GM19395 (cell line): ENCODE results near the gene DEXI.
A peak's percentile ranks its signal among the peaks of the same experiment; 100 is the strongest.

Experiments used
- ATAC-seq: cut with Tn5 transposase; IDR thresholded peaks from one replicate; pipeline ENCODE4 v1.9.1; 2021; ENCODE audit warnings: mild to moderate bottlenecking, moderate library complexity; ENCODE audit not compliant: unreplicated experiment

DEXI gene

GRCh38 chr16:10943064-10943353, 741 bp upstream of the DEXI start:
- no peak for ATAC-seq

- peak; percentile 7 for ATAC-seq
These were observed 325 bp downstream of the DEXI start for GRCh38 chr16:10941935-10942351.

DNA sequence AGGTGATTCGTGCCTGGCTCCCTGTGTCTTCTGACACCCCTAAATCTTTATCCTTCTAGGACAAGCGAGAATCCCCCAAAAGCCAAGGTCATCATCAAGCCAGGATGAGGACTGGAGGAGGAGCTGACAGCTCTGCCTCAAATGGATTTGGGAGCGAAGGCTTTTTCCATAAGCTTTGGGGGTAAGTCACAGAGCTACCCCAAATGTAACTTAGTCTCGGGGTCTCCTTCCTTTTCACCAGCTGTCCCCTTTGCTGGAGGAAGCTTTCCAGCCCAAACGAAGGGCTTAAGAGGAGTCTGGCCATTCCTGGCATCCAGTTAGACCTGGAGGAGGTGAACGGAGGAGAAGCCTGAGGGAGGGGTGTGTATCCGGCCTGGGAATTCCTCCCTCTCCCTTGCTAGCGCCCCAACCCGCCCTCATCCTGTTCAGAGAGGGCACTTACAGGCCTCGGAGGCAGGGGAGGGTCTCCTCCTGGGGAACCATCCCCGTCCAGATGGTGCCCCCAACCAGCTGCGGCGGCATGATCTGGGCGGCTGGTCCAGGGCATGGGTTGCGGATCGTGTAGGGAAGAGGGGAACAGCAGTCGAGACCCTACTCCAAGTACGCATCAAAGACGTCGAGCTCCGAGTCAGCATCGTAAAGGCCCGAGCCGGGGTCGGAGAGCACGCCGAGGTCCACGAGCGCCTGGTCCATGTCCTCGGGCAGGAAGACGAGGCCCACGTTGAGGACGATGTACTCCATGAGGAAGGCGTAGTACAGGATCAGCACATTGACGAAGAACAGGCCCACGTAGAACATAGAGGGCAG, 938 bp downstream of the DEXI start:
- peak; percentile 2 for ATAC-seq

DNA sequence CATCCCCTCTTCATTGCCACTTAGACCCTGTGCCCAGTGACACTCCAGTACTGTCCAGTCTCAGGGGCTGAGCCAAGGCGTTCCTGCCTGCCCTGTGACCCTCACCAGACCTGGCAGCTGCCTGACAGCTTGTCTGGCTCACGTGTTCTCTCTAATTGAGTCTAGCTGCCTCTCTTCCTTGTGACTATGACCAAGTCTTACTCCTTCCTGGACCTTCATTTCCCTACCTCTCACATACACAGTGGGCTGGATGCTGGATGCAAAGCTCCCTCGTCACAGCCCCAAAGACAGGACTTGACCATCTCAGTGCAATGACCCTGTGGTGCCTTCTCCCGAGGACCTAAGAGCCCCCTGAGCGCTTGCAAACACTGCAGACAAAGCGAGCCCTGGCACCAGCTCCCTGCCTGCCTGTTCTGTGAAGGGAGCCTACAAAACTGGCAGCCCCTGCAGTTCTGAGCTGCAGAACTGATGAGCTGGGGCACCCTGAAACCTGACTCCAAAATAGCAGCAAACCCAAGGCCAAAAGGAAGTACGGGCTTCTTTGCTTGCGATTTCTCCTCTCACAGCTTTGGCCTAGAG, 1.7 kb downstream of the DEXI start:
- no peak for ATAC-seq

- no peak for ATAC-seq
These were observed 2.5 kb downstream of the DEXI start for GRCh38 chr16:10939649-10940234.

DNA sequence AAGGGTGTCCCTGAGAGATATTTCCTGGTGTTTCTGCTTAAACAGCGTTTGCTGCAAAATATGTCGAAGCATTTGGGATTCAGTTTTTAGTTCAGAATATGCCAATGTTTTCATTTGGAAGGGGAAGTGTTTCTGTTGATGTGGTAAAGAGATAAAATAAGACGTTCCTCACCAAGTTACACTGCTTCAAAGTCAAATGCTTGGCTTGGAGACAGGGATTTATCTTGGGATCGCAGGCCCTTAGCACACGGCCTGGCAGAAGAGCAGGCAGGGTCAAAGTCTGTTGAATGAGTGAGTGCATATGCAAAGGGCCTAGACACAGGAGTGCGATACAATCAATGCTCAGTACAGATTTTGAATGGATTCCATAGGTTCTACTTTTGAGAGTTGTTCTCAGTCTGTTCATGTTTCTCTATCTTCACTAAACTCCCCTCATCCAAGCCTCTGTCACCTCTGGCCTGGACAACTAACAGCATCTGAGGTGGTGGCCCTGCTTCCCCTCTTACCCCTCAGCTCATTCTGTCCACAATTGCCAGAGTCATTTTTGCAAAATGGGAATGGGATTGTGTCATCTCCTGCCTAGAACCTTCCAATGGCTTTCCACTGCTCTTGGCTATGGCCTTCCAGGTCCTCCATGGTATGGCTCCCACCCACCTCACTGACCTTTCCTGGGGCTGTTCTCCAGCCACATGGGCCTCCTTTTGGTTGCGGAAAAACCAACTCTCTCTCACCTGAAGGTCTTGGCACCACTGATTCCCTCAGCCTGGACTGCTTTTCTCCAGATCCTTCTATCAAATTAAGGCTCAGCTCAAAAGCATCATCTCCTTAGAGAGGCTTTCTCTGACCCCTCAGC, 3.2 kb downstream of the DEXI start:
- ATAC-seq = no peak

- ATAC-seq = no peak
These were observed 3.9 kb downstream of the DEXI start for GRCh38 chr16:10938321-10938720.

- ATAC-seq = no peak
These were observed 5.0 kb downstream of the DEXI start for GRCh38 chr16:10937068-10937859.

GRCh38 chr16:10936272-10936984, 5.8 kb downstream of the DEXI start:
- no peak for ATAC-seq

- ATAC-seq = no peak
These were observed 6.9 kb downstream of the DEXI start for GRCh38 chr16:10935226-10935915.

DNA sequence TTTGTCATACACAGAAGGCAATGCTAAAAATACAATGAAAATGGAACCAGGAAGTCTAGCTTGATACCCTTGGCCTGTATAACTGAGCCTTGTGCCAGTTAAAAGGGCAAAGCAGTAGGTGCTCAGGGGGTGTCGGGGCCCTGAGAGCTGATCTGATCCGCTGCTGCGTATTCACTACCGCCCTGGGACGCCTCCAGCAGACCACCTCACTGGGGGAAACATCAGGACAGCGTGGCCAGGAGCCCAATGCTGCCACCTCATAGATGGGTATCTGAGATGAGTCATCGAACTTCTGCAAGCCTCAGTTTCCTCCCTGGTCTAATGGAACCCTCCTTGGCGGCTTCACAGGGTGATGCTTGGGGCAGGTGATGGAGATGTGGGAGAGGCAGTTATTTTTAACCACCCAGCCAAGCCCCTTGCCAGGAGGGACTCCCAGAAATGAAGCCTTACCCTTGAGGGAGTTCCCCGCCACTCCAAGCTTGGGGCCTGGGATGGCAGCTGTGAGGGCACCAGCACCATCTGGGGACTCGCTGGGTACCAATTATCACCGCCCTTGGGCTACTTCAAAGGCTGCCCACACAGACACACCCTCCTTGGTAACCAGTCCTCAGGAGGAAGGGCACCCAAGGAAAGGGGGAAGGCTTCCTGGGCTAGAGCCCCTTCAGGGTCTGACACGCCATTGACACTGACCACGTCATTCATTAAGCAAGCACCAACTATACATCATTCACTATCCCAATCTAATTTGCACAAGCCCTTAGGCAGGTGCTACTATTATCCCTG, 7.8 kb downstream of the DEXI start:
- no peak for ATAC-seq

DNA sequence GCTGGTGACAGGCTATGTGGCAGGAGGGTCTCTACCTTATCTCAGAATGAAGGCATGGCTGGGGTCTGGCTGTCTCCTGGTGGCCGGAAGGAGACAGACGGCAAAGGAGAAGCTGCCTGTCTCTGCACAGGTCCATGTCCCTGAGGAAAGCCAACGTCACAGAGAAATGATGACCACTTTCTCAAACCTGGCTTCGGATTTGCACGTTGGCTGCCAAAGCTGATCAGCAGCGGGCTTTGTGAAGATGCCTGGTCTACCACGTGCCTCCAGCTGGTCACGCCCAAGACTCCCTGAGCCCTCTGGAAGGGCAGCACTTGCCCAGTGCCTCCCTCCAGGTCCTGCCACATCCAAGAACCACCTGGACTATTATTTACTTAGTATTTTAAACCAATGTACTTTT, 8.4 kb downstream of the DEXI start:
- no peak for ATAC-seq

DNA sequence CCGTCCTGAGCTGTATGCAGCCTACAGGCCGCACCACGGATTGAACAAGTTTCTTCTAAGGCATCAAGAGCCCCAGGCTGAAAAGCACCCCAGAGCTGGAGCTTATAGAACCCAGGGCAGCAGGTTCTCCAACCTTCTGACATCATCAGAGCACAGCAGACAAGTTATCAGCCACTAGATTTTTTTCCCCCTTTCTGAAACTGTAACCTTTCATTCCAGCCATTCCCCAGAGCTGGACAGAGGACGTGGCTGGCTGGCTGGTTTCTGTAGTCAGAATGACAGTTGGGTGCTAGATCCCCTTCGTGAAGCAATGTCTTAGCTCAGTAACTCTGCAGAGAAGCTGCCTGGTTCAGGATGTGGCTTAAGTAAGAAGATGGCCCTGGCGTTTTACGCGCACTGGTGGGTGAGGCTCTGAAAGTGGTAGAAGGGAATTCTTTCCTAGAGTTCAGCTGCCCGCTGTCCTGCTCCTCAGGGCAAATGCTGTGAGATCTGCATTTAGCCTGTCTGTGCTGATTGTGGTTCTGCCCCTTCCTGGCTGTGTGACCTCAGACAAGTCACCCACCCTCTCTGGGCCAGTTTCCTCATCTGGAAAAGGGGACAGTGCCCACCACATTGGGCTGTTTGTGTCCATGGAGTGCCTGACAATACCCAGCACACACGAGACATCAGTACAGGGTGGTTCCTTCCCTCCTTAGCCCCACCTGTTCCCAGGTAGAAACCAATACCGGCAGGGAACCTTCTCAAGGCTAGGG, 9.1 kb downstream of the DEXI start:
- ATAC-seq = no peak

DNA sequence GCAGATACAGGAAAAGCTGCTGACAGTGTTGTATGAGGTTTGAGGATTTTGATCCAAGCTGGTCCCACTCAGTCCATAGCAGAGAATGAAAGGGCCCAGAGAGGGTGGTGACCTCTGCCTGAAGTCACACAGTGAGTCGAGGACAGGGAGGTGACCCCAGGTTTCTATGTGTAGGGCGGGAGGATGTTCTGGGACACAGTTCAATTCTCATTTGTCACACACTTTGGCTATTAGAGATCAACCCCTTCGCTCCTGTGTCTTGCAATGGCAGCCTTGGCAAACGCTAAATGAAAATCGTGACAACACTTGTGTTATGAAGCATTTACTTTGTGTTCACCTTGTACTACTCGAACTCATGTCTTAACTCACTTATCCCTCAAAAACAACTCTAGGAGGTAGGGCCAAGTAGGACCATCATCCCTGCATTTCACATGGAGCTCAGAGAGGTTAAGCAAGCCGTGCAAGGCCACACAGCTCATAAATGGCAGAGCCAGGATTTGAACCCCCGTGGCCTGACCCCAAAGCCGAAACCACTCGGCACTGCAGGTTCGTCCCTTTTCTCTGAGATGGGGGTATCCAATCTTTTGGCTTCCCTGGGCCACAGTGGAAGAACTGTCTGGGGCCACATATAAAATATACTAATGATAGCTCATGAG, 10.2 kb downstream of the DEXI start:
- ATAC-seq = no peak

- ATAC-seq = no peak
These were observed 11.1 kb downstream of the DEXI start for GRCh38 chr16:10931134-10931533.

- no peak for ATAC-seq
These were observed 11.5 kb downstream of the DEXI start for GRCh38 chr16:10930755-10931093.

DNA sequence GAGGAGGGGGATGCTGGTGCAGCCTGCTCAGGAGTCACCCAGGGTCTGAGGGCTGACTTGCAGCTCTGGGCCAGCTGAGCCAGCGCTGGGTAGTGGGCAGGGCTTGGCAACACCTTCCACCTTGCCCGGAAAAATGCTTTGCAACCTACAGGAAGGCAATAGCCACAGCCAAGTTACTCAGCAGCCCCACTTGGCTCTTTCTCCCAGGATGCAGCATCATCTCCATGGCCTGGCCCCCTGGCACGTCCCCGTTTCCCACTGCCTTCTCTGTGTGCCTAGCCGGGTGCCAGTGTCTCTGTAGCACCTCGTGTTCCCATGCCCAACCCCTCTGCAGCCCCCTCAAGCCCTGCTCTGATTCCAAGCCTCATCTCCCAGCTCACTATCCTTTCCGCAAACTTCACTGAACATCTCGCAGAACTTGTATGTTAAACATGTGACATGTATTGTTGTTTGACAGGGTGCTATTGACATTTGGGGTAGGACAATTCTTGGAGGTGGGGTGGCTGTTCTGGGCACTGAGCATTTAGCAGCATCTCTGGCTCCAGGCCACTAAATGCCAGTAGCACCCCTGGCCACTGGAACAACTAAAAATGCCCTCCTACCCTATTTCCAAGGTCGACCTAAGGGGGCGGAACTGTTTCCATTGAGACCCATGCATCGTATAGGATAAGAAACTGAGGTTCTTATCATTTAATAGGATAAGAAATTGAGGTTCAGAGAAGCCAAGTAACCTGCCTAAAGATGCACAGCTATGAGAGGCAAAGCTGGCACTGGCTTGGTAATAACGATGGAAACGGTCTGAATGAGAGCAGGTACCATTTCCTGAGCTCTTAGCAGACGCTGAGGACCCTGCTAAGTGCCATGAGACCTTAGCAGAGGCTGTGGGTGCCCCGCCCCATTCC, 12.2 kb downstream of the DEXI start:
- no peak for ATAC-seq
